Neural progenitor cell (in vitro differentiated cells): ENCODE measurements around the gene TNFRSF13B.

ENCODE experiments used
- CTCF ChIP-seq: fragments of 200-600 bp; sonication (generic); IDR thresholded peaks from 2 replicates; pipeline ENCODE4 v1.5.1; 2017; ENCODE audit warnings: antibody characterized with exemption, mild to moderate bottlenecking
- EZH2 ChIP-seq: fragments of 200-600 bp; sonication (generic); IDR thresholded peaks from 2 replicates; pipeline ENCODE4 v1.6.1; 2017; ENCODE audit warnings: antibody characterized with exemption, mild to moderate bottlenecking, moderate library complexity
- EZH2phosphoT487 ChIP-seq: fragments of 200-600 bp; sonication (generic); IDR thresholded peaks from 2 replicates; pipeline ENCODE4 v1.6.1; 2017; ENCODE audit warnings: antibody characterized with exemption

DNA sequence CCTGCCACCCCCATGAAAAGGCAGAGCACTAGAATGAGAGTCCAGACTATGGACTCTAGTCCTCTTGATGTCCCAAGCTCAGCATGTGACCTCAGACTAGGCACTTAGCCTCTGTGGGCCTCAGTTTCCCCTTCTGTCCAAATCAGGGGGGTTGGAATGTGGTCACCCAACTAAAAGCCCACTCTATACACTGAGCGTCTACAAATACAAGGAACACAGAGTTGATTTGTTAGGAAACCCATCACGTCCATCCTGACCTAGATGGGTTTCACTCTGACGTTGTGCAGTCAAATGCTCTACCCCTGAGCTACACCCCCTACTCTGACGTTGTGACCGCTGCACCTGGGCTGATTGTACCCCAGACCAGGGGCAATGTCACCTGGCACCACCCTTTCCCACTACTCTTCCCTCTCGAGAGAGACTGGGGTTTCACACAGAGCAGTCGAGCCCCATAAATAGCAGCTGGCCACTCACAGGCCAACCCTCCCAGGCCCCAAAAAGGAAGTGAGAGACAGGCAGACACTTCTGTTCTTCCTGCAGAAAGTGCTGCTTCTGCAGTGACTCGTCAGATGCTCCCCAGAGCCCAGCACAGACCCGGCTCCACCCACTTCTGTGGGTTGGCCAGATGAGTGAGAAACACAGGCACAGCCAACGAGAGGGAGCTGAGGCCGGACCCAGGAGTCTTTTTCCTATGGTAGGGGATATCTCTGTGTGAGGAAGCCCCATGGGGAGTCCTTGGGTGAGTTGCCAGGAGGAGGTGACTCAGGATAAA, 16.1 kb upstream of the TNFRSF13B start:
- TF ChIP-seq CTCF (no peak), EZH2phosphoT487 (no peak), EZH2 (no peak)
